GM15510 (cell line): ENCODE data around the gene KCND3.

Experiments
- POLR2A ChIP-seq: IDR thresholded peaks from 3 replicates; pipeline ENCODE4 v1.6.1; 2011; ENCODE audit warnings: borderline replicate concordance; ENCODE audit not compliant: insufficient read length; ENCODE audit errors: extremely low read depth

KCND3 gene

DNA sequence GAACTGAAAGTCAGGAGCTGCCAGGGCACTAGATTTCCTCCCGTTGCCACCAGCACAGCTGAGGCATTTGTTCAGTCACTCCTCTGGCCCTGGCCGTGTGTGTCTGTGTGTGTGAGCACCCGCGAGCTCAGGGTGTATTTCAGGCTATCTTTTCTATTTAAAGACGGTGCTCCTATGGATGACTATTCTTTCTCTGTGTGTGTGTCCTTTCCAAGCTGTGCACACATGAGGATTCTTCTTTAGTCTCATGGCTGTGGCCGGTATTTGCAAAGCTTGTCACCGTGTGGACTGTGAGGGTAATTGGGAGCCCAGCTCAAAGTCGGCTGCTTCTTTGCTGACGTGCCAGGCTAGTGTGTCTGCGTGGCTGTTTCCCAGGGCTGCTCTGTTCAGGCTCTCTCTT, 3.0 kb upstream of the KCND3 start:
- TF ChIP-seq POLR2A = no peak

DNA sequence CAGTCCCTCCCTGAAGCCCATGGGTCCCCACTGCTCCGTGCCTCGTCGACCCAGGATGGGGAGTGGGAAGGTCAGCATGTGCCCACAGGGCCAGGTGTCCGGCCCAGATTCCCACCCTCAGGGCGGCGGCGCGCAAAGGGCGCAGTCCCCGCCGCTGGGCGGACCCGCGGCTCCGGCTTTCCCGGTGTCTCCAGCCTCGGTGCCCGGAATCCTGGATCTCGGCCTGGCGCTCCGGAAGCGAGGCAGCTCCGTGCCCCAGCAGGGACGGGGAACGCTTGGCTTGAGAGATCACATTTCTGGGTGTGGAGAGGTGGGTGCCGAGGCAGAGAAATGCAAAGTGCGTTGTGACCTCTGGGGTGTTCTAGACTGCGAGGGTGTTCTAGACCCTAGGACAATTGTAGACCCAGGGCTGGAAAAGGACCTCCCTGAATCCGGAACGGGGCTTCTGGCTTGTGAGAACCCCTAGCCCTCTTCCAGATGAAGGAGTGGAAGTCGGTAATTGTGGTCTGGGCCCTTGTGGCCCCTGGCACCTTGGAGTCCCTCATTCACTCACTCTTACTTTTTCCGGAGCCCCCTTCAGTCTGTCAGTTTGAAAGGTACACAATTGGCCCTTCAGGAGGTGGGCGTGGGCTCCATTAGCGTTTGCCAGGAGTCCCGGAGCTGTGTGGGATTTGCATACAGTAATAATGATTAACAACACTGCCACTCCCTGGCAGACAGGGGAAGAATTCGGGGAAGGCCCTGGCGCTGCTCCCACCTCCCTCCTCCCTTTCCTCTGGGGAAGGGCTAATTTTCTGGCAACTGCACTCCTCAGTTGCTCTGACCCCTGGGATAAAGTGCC, 1.6 kb upstream of the KCND3 start:
- TF ChIP-seq POLR2A = no peak

DNA sequence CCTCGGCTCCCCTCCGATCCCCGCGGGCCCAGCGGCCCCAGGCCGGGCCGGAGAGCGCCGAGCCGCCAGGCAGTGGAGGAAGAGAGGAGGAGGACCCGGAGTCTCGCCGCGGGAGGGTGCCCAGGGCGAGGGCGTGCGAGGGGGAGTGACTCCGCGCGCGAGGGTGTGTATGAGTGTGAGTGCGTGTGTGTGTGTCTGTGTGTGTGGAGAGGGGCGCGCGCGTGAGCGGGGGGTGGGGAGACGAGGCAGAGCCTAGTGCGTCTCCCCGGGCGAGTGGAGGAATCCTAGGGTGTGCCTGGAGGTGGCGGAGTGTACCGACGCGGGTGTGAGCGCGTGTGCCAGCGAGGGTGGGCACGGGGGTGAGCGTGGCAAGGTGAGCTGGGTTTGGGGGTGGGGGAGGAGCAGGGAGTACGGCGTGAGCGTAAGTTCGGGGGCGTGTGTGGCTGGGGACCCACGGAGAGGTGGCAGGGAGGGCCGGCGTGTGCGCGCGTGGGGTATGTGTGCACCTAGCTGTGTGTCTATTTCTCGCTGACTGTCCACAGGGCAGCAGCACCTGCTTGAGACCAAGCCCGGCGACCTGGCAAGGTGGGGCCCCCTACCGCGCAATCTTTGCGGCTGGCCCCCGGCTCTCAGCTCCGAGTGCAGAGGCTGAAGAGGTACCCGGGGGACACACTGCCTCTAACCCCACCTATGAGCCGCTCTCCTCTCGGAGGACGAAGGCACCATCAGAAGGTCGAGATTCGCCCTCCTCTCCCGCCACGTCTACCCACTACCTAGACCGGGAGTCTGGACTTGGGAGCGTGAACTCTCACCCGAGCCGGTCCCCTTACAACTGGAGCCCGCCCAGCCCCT, 784 bp upstream of the KCND3 start:
- TF ChIP-seq POLR2A = no peak

DNA sequence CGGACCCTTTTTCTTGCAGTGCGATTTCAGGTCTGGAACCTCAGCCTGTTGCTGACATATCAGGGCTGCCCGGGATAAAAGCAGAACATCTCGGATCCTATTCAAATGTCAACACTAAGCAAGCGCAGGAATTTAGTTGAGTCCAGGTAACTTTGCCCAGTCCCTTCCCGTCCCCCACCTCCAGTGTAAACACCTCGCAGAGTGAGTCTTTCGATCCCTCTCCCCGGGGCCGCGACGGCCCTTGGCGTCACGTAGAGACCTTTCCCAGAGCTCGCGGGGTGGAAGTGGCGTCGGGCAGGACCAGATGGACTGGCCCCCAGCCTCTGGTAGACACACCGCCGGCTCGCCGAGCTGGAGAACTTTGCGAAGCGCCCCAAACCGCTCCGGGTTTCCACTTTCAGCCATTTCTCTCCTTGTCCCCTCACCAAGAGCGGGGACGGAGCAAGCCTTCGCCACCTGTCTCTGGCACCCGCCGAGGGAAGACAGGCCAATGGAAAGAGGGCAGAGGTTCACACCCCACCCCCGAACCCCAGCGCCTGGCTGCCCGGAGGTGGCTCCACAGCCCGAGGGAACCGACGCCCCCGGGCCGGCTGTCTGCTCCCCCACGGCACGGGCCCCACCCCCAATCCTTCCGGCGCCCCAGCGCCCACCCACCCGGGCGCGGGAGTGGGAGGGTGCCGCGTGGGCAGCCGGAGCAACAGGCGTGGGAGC, 570 bp downstream of the KCND3 start:
- no peak for TF ChIP-seq POLR2A

DNA sequence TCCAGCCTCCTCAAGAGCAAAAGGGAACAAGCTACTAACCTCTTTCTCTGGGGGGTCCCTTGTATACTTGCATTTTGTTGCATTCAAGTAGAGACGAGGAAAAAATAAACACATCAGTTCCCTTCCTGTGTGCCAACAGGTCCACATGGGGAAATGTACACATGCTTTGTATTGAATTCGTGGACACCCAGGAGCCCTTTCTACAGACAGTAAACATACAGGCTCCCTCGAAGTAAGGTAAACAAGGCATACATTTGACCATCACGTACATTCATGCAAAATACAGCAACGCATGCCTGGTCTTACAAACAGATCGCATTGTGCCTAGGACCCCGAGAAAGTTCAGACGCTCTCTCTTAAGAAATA, 1.1 kb downstream of the KCND3 start:
- no peak for TF ChIP-seq POLR2A

DNA sequence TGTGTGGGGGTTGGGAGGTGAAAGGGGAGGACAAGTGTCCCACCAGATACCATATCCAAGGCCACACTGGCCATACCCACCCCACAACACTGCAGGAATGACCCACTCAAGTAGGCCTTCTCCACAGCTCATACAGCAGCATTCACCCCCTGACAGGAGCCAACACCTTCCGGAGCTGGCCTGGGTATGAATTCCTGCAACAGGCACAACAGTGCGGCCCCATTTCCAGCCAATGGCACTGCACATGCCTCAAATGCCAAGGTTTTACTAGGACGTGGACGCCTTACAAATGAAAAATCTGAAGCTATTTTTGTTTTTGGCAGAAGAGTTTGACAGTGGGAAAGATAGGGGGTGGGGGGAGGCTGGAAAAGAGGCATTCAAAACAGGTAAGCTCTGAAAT, 2.0 kb downstream of the KCND3 start:
- no peak for TF ChIP-seq POLR2A

DNA sequence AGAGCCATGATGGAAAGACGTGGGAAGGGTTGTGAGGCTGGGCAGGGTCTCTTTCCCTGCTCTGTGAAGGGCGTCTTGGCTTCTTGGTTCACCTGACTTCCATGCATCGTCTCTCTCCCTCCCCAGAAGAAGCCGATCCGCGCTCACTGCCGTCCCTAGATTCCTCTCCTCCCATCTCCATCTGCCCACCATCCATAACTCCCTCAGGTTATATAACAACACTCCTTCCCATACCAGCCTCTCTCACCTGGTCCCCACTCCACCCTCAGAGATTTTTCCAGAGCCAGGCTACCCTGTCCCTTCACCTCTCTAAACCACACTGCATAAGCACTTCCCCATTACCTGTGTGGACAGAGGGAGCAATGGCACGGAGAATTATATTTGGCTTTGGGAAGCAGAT, 6.0 kb downstream of the KCND3 start:
- no peak for TF ChIP-seq POLR2A

DNA sequence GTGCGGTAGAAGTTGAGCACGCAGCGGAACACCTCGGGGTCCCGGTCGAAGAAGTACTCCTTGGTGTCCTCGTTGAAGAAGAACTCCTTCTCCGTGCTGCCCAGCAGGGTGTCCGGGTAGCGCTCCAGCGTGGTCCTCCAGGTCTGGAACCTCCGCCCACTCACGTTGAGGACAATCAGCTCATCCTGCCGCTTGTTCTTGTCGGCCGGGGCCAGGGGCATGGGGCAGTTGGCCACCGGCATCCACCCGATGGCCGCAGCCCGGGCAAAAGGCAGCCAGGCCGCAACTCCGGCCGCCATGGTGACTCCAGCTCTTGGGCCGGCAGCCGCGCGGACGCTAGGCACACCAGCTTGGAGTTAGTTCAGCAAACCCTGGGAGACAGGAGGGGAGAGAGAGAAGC, 7.0 kb downstream of the KCND3 start:
- TF ChIP-seq POLR2A = no peak

DNA sequence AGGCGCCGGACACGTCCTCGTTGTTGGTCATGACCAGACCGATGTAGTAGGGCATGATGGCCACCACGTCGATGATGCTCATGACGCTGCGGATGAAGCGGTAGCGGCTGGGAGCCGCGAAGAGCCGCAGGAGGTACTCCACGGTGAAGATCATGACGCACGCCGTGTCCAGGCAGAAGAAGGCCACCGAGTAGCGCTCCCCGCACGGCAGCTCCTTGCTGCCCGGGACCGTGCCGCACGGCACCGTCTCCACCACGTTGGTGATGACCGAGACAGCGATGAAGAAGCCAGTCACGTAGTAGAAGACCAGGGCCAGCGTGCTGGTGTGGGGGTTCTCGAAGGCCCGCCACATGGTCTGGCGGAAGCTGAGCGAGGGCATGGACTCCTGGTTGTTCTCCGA, 7.6 kb downstream of the KCND3 start:
- no peak for TF ChIP-seq POLR2A

DNA sequence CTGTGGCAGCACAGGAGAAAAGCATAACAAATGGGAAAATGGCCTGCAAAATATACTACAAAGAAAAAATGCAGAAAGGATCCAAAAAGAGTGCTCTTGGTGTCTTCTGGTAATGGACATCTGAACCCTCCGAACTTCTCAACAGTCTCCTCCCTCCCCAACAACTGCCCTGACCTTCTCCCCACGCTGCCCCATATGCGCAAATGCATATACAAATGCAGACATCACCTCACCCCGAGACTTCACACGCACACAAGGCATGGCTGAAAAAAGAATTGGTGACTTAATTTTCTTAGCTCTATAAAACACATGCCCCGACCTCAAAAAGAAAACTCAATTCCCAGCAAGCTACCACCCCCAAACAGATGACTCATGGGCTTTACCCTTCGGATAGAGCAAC, 8.4 kb downstream of the KCND3 start:
- no peak for TF ChIP-seq POLR2A

DNA sequence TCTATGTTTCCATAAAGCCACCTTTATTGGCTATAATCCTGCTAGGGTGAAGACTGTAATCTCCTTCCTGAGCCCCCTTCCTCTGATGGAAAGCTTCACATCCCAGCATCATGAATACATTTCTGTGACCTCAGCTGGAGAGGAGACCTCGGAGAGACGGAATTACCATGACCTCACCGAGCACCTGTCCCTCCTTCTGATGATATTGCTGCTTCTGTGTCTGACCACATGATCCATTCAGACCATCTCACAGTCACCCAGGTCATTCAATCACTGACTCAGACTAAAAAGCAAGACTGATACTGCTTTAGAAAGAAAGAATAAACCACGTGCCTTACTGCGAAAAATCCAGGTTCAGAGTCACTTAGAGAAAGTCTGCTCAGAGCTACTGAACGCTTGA, 8.8 kb downstream of the KCND3 start:
- TF ChIP-seq POLR2A = no peak

DNA sequence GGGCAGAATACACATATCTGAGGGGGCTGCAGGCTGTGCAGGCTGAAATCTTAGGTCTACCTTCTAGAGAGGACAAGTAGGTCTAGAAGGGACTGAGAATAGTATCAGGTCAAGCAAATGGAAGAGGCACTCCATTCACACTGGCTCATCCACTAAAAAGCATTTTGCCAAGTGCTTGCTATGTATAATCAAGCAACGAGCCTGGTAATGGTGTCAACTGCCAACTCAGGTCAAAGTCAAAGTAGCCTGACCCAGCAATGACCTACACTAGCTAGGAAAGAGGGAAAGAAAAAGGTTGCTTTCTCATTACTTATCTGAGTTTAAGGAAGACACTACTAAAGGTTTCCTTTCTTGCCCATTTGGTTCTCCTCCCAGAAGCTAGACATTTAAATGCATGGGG, 10.8 kb downstream of the KCND3 start:
- no peak for TF ChIP-seq POLR2A

DNA sequence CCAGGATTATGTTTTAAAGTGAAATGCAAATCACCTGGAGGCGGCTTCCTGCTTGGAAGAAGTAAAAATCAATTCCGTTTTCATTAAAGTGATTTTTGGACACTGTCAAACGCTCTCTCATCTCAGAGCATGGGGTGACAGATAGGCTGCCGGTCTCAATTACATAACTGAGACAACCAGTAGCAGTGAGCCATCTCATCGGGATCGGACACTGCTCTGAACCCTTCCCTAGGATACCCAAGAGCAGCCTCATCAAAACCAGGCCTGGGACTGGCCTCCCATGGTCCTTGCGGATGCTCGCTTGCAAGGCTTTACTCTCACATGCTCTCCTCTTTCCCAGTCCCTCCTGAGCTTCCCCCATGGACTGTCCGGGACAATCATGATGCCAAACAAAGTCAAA, 12.1 kb downstream of the KCND3 start:
- TF ChIP-seq POLR2A = no peak

DNA sequence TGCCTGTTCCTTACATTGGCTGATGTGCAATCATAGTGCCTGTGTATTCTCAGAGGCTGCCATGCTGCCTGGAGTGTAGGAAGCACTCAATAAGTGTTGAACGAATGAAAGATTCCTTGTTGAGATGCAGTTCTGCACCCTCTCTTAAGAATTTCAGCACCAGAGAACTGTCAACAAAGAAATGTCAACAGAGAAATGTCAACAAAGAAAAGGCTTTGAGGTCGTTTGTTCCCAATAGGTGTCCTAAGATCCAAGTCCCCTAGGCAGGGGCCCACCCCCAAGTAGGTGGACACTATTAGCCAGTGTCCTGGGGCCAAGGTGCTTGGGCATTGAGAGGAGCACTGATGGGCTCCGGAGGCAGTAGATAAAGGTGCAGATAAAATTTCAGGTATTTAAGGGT, 12.6 kb downstream of the KCND3 start:
- TF ChIP-seq POLR2A = no peak

DNA sequence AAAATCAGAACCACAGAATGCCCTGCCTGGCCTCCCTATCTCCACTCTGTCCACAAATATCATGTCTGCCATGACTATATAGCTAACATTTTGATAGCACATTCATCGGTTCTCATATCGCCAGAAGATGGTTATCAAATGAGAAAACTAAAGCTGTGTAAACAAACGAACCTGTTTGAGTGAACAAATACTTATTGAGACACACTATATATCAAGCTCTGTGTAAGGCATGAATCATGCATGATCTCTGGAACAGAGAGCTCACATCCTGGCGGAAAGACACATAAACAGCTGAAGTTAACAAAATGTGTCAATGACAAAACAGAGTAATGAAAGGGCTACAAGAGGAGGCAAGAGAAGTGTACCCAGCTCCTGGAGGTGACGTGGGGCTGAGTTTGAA, 13.1 kb downstream of the KCND3 start:
- TF ChIP-seq POLR2A = no peak
